HG02588 (cell line): ENCODE data around the gene CDH8.
"Not testable (repeated sequence)": the region's sequence is repeated elsewhere in the genome, so short reads cannot be mapped to it uniquely, and the experiment has no call there.

ENCODE experiments used
- ATAC-seq: cut with Tn5 transposase; IDR thresholded peaks from one replicate; pipeline ENCODE4 v1.9.1; 2021; ENCODE audit warnings: mild to moderate bottlenecking, moderate library complexity; ENCODE audit not compliant: unreplicated experiment

The CDH8 gene

DNA sequence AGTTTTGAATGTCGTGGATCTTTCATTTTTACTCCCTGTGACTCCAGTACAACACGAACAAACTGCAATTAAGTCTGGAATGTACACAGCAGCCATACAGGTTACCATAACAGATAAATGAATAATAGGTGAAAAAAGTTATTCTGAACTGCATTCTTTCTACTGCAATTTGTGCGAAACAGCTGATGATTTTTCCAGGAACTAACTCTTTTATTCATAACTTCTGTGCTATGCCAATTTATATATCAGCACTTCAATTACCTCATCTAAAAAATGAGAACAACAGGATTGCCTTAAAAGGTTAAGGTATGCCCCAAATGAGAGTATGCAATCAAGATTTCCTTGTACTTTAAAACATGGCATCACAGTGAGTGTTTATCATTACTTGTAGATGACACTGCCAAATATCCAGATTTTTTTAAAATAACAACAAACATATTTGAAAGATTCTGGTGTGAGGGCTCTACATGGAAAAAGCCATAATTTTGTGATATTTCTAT is 238.9 kb downstream of the CDH8 start:
- no peak for ATAC-seq

GRCh38 chr16:61792194-61792909 is 243.9 kb downstream of the CDH8 start:
- no peak for ATAC-seq

GRCh38 chr16:61791464-61791863 is 244.8 kb downstream of the CDH8 start:
- ATAC-seq, result no peak

- not testable (repeated sequence) for ATAC-seq
Measured at GRCh38 chr16:61781855-61782254, 254.4 kb downstream of the CDH8 start.

- no peak for ATAC-seq
Measured at GRCh38 chr16:61780161-61780560, 256.1 kb downstream of the CDH8 start.

- ATAC-seq, result no peak
Measured at GRCh38 chr16:61770301-61770700, 265.9 kb downstream of the CDH8 start.

GRCh38 chr16:61763991-61764390 is 272.2 kb downstream of the CDH8 start:
- ATAC-seq, result no peak

- no peak for ATAC-seq
Measured at GRCh38 chr16:61763013-61763412, 273.2 kb downstream of the CDH8 start.

- ATAC-seq, result no peak
Measured at GRCh38 chr16:61730997-61731396, 305.2 kb downstream of the CDH8 start.

DNA sequence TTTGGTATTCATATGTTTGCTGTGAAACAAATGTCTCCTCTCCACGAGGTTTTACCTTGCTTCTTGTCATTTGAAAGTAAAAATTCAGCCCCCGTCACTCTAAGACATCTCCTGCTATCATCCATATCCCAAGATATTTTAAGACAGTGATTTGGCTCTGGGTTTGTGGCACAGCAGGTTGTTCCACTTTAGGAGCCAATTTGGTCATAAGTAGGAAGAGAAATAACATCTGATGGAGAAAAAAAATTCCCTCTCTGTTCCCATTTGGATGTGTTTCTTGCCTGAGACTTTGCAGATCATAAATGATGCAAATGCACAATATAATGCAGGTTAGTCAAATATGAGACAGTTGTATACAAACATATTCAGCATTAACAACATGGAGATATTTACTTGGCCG is 309.5 kb downstream of the CDH8 start:
- no peak for ATAC-seq

DNA sequence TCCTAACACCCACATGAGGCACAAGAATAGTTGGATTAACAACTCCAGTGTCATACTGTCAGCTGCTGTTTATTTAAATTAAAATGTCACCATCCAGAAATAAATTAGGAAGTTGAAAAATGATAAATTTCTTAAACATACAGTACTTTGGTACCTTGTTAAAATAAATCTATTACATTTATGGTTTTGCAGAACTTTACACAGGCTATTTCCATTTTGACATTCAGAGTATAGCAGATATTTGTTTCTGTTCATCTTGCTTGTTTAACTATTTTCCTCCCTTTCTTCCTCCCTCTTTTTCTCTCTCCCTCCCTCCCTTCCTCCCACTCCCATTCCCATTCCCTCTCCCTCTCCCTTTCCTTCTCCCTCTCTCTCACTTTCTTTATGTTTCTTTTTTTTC is 310.1 kb downstream of the CDH8 start:
- no peak for ATAC-seq

- ATAC-seq, result no peak
Measured at GRCh38 chr16:61721544-61721943, 314.7 kb downstream of the CDH8 start.

DNA sequence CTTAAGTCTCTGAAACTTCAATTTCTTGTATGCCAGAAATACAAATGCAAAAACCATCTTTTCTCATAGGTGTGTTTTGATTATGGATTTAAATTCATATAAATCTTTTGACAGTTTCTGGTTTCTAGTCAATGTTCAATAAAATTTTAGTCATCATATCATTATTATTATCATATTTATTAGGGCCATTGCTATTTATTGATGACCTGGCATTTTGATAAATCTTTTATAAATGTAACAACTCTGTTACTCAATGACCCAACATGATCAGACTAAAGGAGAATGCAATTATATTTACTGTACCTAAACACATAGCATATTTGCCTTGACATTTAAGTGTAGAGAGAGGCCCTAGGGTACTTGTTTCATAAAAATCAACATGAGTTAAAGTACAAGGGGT is 320.8 kb downstream of the CDH8 start:
- ATAC-seq, result no peak

GRCh38 chr16:61713787-61714186 is 322.5 kb downstream of the CDH8 start:
- ATAC-seq, result no peak

DNA sequence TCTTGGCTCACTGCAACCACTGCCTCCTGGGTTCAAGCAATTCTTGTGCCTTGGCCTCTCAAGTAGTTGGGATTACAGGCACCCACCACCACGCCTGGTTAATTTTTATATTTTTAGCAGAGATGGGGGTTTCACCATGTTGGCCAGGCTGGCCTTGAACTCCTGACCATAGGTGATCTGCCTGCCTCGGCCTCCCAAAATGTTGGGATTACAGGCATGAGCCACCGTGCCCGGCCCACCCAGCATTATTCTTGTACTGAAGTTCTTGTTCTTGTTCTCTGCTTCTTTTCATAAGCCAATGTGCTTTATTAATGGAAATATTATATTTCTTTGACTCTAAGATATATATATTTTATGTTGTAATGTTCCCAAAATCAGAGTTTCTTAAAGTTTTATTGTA is 336.6 kb downstream of the CDH8 start:
- ATAC-seq, result not testable (repeated sequence)

DNA sequence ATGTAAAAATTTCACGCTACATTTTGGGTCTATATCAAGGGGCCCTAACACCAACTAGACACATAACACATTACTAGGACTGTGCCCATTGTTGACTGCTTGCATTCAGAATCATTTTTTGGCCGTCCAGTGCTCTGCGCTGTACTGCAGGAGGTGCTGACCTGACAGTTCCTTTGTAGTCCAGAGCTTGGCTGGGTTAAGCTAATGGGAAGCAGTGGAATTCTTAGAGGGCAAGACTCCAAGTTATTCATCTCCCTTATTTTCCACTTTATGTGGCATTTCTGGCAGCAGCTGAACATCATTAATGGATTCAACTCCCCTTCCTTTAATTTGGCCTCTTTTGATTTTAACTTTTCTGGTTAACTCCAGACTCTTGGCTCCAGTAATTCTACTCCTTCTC is 351.7 kb downstream of the CDH8 start:
- no peak for ATAC-seq

- no peak for ATAC-seq
Measured at GRCh38 chr16:61681673-61682072, 354.6 kb downstream of the CDH8 start.

- no peak for ATAC-seq
Measured at GRCh38 chr16:61681124-61681523, 355.1 kb downstream of the CDH8 start.

DNA sequence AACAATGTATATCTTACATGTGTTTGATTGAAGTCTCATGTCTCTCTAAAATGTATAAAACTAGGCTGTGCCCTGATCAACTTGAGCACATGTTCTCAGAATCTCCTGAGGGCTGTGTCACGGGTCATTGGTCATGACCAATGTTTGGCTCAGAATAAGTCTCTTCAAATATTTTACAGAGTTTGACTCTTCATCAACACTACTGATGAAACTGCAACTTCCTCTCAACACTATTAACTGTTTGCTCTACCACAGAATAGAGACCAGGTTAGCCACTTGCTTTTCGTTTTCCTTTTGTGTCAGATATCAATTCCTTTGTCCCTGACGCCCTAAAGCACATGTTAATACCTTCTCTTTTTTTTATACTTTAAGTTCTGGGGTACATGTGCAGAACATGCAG is 358.1 kb downstream of the CDH8 start:
- no peak for ATAC-seq

GRCh38 chr16:61677776-61678175 is 358.5 kb downstream of the CDH8 start:
- ATAC-seq, result no peak

DNA sequence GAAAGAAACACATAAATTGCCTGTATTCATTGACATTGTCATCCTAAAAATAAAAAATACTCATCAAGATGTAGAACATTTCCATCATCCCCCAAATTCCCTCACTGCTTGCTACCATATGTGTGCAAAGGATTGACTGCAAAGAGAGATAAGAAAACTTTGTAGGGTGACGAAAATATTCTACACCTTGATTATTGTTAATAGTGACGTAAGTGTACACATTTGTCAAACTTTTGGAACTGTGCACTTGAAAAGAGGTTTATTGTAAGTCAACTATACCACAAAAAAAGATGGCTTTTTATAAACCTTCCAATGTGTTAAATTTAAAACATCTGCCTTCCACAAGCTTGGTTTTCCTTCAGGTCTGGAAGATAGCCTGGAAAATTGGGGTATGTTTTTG is 359.5 kb downstream of the CDH8 start:
- no peak for ATAC-seq

GRCh38 chr16:61671161-61671560 is 365.1 kb downstream of the CDH8 start:
- ATAC-seq, result no peak

DNA sequence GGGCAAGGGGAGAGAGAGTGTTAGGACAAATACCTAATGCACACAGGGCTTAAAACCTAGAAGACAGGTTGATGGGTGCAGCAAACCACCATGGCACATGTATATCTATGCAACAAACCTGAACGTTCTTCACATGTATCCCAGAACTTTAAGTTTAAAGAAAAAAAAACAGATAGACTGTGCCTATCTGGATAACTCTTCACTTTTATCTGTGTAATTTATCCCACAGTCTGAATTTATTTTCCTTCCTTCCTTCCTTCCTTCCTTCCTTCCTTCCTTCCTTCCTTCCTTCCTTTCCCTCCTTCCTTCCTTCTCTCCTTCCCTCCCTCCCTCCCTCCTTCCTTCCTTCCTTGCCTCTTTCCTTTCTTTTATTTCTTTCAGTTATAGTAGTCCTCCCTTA is 370.7 kb downstream of the CDH8 start:
- no peak for ATAC-seq
